ENCODE measurements around the gene IFNL4. TPM values are rescaled to one million over a fixed set of nuclear protein-coding genes. Genes with fewer than 3 reads are reported as not detected.
"Not testable (repeated sequence)": the region's sequence is repeated elsewhere in the genome, so short reads cannot be mapped to it uniquely, and the experiment has no call there.

The IFNL4 gene
- total RNA-seq, 1 donor from 2014 or later: not detected

DNA sequence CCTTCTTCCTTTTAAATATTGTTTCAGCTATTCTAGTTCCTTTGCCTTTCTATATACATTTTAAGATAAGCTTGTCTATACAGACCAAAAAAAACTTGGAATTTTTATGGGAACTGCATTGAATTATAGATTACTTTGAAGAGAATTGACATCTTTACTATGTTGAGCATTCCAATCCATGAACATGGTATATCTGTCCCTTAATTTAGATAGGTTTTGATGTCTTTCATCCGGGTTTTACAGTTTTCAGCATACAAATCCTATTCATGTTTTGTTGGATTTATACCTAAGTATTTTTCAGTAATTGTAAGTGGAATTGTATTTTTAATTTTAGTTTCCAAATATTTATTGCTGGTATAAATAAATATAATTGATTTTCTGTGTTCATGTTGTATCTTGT, 35.4 kb upstream of the IFNL4 start:
- TF ChIP-seq, protein P1, sequence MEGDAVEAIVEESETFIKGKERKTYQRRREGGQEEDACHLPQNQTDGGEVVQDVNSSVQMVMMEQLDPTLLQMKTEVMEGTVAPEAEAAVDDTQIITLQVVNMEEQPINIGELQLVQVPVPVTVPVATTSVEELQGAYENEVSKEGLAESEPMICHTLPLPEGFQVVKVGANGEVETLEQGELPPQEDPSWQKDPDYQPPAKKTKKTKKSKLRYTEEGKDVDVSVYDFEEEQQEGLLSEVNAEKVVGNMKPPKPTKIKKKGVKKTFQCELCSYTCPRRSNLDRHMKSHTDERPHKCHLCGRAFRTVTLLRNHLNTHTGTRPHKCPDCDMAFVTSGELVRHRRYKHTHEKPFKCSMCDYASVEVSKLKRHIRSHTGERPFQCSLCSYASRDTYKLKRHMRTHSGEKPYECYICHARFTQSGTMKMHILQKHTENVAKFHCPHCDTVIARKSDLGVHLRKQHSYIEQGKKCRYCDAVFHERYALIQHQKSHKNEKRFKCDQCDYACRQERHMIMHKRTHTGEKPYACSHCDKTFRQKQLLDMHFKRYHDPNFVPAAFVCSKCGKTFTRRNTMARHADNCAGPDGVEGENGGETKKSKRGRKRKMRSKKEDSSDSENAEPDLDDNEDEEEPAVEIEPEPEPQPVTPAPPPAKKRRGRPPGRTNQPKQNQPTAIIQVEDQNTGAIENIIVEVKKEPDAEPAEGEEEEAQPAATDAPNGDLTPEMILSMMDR (IDR thresholded peaks at IDR 0.05; ENCODE audit: insufficient read depth, low read length, poor library complexity, severe bottlenecking): no peak
- Histone ChIP-seq H3K4me3 (ENCODE audit: low read depth, low read length) (no peak overlapping the region), H3K27me3 (ENCODE audit: control insufficient read depth, insufficient read depth, low read length) (no peaks in the 10 kb centered on the region), H3K36me3 (ENCODE audit: control insufficient read depth, insufficient read depth, low read length) (no peaks in the 10 kb centered on the region)
- no peak for DNase-seq (ENCODE audit: low read depth)

DNA sequence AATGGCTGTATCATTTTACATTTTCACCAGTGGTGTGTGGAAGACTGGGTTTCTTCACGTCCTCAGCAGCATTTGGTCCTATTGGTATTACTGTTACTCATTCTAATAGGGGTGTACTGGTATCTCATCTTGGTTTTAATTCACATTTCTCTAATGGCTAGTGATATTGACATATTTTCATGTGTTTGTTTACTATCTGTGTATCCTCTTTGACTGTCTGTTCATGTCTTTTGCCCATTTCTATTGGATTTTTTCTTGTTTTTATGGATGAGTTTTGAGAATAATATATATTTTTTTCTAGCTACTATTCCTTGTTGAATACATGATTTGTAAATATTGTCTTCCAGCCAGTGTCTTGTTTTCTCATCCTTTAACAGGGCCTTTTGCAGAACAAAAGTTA, 33.4 kb upstream of the IFNL4 start:
- H3K27me3 ChIP-seq (ENCODE audit: control insufficient read depth, insufficient read depth, low read length): no peaks in the 10 kb centered on the region
- H3K36me3 ChIP-seq (ENCODE audit: control insufficient read depth, insufficient read depth, low read length): no peaks in the 10 kb centered on the region
- no peak overlapping the region for H3K4me3 ChIP-seq (ENCODE audit: low read depth, low read length)
- TF ChIP-seq, protein P1 (IDR thresholded peaks at IDR 0.05; ENCODE audit: insufficient read depth, low read length, poor library complexity, severe bottlenecking): no peak
- DNase-seq (ENCODE audit: low read depth): no peak

DNA sequence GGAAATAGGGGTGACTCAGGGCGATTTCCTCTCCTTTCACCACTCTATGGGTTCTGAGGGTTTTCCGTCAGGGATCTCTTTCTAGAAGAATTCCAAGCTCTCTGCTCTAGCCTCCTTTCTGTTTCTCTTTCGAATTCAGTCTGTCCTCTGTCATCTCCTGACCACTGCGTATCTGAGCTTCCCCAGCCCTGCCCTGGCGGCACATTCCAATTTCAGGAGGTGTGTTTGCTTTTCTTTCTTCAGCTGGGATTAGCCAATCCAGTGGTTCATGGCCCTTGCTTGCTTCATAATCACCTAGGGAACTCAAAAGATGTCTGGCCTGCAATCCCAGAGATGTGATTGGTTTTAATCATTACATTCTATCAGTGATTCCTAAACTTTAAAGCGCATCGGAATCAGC, 28.9 kb upstream of the IFNL4 start:
- H3K27me3 ChIP-seq (ENCODE audit: control insufficient read depth, insufficient read depth, low read length): peaks cover 3% of the 10 kb centered on the region
- TF ChIP-seq, protein P1 (IDR thresholded peaks at IDR 0.05; ENCODE audit: insufficient read depth, low read length, poor library complexity, severe bottlenecking): no peak

DNA sequence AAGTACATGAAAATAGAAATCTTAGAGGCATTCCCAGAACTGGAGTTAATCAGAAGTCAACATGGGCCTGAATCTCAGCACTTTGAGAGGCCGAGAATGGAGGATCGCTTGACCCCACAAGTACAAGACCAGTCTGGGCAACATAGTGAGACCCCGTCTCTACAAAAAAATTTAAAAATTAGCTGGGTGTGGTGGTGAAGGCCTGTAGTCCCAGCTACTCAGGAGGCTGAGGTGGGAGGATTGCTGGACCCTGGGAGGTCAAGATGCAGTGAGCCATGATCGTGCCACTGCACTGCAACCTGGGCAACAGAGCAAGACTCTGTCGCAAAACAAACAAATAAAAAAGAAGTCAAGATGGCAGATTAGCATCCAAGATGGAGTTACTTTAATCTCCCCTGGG, 28.1 kb upstream of the IFNL4 start:
- Histone ChIP-seq H3K36me3 (ENCODE audit: control insufficient read depth, insufficient read depth, low read length) (no peaks in the 10 kb centered on the region), H3K4me3 (ENCODE audit: low read depth, low read length) (no peak overlapping the region), H3K27me3 (ENCODE audit: control insufficient read depth, insufficient read depth, low read length) (peaks cover 3% of the 10 kb centered on the region)
- TF ChIP-seq, protein P1 (IDR thresholded peaks at IDR 0.05; ENCODE audit: insufficient read depth, low read length, poor library complexity, severe bottlenecking): no peak
- DNase-seq (ENCODE audit: low read depth): no peak

More for the DNA sequence above, 28.9 kb upstream of the IFNL4 start:
- no peak for DNase-seq (ENCODE audit: low read depth)
- no peaks in the 10 kb centered on the region for H3K36me3 ChIP-seq (ENCODE audit: control insufficient read depth, insufficient read depth, low read length)
- no peak overlapping the region for H3K4me3 ChIP-seq (ENCODE audit: low read depth, low read length)

DNA sequence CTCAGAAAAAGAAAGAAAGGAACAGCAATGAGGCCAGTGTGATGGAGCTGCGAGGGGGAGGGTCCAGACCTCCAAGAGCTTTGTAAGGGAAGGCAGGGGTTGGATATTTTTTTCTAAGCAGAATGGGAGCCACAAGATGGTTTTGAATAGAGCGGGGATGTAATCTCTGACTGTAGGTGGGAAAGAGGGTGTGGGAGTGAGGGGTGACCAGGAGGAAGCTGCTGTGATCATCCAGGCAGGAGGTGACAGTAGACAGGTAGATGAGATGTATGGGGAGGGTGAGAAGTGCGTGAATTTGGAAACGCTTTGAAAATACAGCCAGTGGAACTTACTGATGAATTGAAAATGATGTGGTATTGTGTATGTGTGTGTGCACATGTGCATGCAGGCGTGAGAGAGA, 26.9 kb upstream of the IFNL4 start:
- TF ChIP-seq, protein P1 (IDR thresholded peaks at IDR 0.05; ENCODE audit: insufficient read depth, low read length, poor library complexity, severe bottlenecking): no peak
- DNase-seq (ENCODE audit: low read depth): no peak

DNA sequence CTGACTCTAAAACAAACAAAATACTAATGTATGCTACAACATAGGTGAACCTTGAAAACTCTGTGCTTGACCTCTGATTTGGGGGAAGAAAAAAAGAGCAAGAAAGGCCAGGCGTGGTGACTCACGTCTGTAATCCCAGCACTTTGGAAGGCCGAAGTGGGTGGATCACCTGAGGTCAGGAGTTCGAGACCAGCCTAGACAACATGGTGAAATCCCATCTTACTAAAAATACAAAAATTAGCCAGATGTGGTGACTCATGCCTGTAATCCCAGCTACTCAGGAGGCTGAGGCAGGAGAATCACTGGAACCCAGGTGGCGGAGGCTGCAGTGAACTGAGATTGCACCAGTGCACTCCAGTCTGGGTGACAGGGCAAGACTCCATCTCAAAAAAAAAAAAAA, 25.2 kb upstream of the IFNL4 start:
- not testable (repeated sequence) for H3K36me3 ChIP-seq (ENCODE audit: control insufficient read depth, insufficient read depth, low read length); DNase-seq (ENCODE audit: low read depth); H3K4me3 ChIP-seq (ENCODE audit: low read depth, low read length); H3K27me3 ChIP-seq (ENCODE audit: control insufficient read depth, insufficient read depth, low read length)

More for the DNA sequence above, 26.9 kb upstream of the IFNL4 start:
- Histone ChIP-seq H3K27me3 (ENCODE audit: control insufficient read depth, insufficient read depth, low read length) (peaks cover 3% of the 10 kb centered on the region), H3K36me3 (ENCODE audit: control insufficient read depth, insufficient read depth, low read length) (no peaks in the 10 kb centered on the region), H3K4me3 (ENCODE audit: low read depth, low read length) (no peak overlapping the region)

Measured in kidney epithelial cell (primary cell).